T47D (cell line): Measurements from ENCODE around the gene RPRD2.
"Not testable (repeated sequence)": the region's sequence is repeated elsewhere in the genome, so short reads cannot be mapped to it uniquely, and the experiment has no call there.

Source experiments
- DNase-seq, 2 experiments: peaks; one replicate each; pipeline versions ENCODE4 v3.0.0 to v3.0.0-alpha.2; 2011 to 2012; ENCODE audit warnings: low read depth in 1 of 2, low spot score in 1 of 2
- JUND ChIP-seq: IDR thresholded peaks from 2 replicates; pipeline ENCODE4 v1.6.1; 2012; ENCODE audit warnings: low read depth
- in situ Hi-C: cut with HindIII; loops from 2 replicates; pipeline ENCODE4 v1.10.0; 2016; ENCODE audit warnings: low sequenced_read_pairs, low pct_unique_long_range_greater_than_20kb

Gene RPRD2

DNA sequence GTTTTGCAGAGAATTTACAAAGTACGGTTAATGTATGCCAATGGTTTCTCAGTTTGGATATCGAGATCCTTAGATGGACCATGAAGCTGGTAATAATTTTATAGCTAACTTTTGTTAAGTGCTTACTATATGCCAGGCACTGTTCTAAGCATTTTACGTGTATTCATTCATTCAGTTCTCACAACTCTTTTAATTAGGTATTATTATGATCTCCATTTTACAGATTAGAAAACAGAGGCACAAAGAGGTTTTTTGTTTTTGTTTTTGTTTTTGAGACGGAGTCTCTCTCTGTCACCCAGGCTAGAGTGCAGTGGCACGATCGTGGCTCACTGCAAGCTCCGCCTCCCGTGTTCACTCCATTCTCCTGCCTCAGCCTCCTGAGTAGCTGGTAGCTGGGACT is 7.2 kb downstream of the RPRD2 start:
- no peak for TF ChIP-seq JUND
- no peak for DNase-seq
- in situ Hi-C loops: no loop called here

DNA sequence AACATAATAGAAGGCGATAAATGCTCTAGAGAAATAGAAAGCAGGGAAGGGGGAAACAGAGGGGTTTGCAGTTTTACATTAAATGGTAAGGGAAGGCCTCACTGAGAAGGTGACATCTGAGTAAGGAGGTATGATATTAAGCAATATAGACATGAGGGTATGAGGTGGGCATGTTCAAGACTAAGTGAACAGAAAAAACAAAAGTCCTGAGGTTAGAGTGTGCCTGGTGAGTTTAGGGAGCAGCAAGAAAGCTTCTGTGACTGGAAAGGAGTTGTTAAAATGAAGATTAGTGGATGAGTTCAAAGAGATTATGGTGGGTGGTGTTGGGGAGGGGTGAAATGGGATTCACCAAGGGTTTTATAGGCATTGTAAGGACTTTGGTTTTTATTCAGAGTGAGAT is 8.6 kb downstream of the RPRD2 start:
- DNase-seq: no peak
- in situ Hi-C loops: no loop called here
- TF ChIP-seq JUND: no peak

DNA sequence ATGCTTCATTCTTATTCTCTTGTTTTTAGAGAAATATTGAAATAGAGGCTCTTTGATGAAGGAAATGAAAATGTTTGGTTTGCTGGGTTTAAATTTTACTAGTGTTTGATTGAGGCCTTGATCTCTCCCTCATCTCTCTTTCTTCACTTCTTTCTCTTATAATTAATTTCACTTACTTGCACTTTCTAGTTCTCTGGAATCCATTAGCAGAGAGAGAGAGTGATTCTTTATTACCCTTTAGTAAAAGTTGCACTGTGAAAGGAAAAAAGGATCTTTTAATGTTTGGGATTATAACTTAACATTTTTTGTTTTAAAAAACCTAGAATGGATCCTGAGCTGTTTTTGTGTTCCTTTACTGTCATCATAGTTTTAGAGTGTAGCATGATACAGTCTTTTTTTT is 12.2 kb downstream of the RPRD2 start:
- TF ChIP-seq JUND: no peak
- no peak for DNase-seq
- in situ Hi-C loops: no loop called here

DNA sequence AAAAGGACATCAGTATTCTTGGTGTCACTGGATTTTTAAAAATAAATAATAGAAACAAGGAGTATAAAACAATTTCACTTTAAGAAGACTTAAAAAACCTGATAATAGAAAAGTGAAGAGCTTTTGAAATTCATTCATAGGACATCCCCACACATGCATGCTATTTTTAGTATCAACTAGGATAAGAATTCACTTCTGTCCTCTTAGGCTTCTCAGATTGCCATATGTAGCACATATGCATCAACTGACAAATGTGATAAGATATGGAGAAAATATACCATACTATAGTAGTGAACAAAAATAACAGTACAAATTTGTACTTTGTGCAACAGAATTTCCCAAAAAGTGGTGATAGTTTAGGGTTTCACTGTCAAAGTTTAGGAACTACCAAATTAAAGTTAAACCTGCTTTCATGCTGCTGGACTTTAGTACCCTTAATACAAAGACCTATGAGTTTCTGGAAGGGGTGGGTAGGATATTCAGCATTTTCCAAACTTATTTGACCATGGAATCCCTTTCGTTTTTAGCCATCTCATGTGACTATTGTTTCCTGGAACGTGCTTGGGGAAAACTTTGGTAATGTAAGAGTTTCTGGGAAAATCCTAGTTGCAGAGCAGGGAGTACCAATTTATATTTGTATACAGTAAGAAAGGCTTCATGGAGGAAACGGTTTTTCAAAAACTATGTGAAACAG is 19.8 kb downstream of the RPRD2 start:
- DNase-seq: no peak
- in situ Hi-C loops: no loop called here
- no peak for TF ChIP-seq JUND

DNA sequence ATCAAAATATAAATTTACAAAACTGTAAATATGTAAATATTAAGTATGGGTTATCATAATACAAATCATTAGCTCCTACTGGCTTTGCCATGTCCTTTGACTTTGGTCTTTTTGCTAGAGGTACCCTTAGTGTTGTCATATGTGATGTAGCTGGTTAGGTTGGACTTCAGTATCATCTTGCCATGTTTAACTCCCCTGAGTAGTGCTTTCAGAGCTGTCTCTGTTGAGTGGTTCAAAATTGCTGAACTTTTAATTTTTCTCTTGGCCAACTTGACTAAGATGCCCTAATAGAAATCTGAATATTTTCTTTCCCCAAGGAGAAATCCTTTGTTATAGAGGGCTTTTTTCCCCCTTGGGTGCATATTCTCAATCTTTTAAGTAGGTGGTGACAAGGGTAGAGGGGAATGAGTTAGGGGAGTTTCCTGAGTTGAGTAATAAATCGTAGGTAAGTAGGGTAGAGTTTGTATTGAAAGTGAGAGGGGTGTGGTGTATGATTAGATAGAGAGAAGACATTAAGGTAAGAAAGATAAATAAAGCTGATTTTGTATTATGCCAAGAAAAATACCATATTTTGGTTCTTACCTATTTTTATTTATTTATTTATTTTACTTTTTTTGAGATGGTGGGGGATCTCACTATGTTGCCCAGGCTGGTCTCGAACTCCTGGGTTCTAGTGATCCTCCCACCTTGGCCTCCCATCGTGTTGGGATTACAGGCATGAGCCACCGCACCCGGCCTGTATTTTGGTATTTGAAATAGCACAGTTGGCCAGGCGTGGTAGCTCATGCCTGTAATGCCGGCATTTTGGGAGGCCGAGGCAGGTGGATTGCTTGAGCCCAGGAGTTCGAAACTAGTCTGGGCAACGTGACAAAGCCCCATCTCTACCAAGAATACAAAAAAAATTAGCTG is 21.8 kb downstream of the RPRD2 start:
- in situ Hi-C loops: no loop called here
- no peak for TF ChIP-seq JUND
- DNase-seq: no peak

DNA sequence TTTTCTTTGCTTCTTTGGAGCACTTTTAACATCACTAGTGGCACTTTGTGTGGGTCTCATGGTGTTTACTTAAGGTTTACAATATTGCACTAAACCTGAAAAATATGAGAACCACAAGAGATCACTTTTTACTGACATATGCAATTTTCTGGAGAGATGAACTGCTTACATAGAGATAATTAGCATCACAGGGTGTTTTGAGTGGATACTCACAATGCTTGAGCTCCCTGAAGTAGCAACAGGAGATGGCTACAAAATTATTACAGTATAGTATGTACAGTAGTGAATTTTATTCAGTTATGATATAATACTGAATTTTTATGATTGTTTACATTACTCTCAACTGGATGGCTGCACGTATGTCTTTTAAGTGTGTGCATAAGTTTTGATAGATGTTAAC is 22.6 kb downstream of the RPRD2 start:
- in situ Hi-C loops: no loop called here
- no peak for TF ChIP-seq JUND
- DNase-seq: no peak

DNA sequence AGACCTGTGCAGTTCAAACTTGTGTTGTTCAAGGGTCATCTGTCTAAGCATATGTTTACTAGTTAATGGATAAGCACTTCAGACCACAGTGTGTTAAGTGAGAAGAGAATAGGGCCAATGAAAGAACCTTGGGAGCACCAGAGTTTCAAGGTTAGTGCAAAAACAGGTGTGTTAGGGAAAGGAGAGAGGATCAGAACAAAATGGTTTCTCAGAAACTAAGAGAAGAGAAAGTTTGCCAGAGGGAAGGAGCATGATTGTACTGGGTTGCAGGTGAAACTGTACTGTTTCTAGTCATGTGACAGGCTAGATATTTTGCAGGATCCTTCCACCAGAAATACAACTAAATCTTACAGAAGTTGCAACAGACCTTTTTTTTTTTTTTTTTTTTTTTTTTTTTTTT is 23.3 kb downstream of the RPRD2 start:
- in situ Hi-C loops: no loop called here
- no peak for DNase-seq
- no peak for TF ChIP-seq JUND

DNA sequence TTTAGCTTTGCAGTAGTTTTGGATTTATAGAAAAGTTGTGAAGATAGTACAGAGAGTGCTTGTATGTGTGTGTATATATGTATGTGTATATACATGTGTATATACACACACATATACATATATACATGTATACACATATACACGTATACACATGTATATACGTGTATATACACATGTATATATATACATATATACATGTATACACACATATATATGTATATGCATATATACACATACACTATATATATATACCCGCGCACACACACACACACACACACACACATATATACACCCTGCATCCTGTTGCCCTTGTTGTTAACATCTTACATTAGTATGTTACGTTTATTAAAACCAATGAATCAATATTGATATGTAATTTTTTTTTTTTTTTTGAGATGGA is 24.3 kb downstream of the RPRD2 start:
- DNase-seq: no peak
- no peak for TF ChIP-seq JUND
- in situ Hi-C loops: no loop called here

DNA sequence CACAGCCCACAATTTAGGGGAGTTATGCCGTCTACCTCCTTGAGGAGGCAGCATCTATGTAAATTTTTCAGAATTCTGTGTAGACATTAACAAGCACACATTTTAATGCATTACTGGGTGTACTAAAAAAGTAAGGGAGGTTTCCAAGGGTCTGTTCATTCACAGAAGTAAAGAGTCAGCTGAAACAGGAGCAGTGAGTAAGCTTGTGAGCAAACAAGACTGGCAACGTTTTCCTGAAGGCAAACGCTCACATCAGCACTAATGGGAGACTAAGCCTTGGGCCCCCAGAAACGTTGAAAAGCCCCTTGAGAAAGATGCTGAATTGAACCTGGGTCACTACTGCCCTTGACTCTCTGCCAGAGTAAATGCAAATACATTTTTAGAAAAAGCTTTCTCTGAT is 25.7 kb downstream of the RPRD2 start:
- DNase-seq: no peak
- no peak for TF ChIP-seq JUND
- in situ Hi-C loops: no loop called here

DNA sequence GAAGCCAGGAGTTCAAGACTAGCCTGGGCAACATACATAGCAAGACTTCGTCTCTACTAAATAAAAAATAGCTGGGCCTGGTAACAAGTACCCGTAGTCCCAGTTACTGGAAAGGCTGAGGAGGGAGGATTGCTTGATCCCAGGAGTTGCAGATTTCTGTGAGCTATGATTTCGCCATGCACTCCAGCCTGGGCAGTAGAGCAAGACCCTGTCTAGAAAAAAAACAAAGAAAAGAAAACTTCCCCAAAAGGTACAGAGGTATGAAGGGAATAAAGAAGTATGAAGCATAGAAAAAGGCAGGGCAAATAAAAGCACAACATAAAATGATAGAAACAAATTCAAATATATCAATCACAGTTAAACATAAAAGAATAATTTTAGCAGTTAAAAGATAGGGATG is 28.7 kb downstream of the RPRD2 start:
- TF ChIP-seq JUND: no peak
- no peak for DNase-seq
- in situ Hi-C loops: no loop called here

DNA sequence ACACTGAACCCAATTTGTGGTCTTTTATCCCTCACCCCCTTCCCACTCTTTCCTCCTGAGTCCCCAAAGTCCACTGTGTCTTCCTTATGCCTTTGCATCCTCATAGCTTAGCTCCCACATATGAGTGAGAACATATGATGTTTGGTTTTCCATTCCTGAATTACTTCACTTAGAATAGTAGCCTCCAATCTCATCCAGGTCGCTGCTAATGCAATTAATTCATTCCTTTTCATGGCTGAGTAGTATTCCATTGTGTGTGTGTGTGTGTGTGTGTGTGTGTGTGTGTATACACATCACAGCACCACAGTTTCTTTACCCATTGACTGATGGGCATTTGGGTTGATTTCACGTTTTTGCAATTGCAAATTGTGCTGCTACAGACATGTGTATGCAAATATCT is 31.2 kb downstream of the RPRD2 start:
- in situ Hi-C loops, DNase-seq: not testable (repeated sequence)

DNA sequence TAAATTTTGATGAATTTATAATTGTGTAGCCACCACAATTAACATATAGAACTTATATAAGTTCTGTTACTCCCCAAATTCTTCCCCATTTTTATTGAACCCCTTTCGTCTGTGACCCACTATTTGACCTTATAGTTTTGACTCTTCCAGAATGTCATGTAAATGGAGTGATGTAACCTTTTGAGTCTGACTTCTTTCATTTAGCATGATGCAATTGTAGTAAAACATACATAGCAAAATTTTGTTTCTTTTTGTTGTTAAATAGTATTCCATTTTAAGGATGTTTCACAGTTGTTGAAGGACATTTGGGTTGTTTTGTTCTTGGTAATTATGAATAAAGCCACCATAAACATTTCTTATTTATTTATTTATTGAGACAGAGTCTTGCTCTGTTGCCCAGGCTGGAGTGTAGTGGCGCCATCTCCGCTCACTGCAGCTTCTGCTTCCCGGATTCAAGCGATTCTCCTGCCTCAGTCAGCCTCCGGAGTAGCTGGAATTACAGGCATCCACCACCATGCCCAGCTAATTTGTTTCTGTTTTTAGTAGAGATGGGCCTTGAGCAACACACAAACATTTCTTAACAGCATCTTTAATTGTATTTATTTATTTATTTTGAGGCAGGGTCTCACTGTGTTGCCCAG is 33.6 kb downstream of the RPRD2 start:
- in situ Hi-C loops: no loop called here
- no peak for DNase-seq
- TF ChIP-seq JUND: no peak

DNA sequence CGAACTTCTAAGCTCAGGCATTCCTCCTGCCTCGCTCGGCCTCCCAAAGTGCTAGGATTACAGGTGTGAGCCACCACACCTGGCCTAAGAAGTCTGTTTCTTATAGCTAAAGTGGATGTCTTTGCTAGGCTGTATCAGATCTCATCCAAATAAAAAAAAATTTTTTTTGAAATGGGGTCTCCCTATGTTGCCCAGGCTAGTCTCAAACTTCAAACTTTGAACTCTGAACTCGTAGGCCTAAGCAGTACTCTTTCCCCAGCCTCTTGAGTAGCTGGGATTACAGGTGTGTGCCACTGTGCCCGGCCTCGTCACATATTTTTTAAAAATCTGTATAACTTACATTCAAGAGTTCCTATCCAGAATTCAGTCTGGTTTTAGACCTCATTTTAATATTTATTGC is 40.5 kb downstream of the RPRD2 start:
- no peak for DNase-seq
- no peak for TF ChIP-seq JUND
- in situ Hi-C loops: no loop called here
